H9 (cell line): ENCODE data around the gene OR1M1. TPM values are rescaled to one million over a fixed set of nuclear protein-coding genes. Genes with fewer than 3 reads are reported as not detected.

ENCODE experiments used
- DNase-seq: peaks from one replicate; pipeline ENCODE4 v3.0.0-alpha.2; 2017
- H2AFZ ChIP-seq: one replicate; pipeline ENCODE4 v1.6.1; 2013; ENCODE audit warnings: mild to moderate bottlenecking, low read length, control low read depth, moderate library complexity
- H2AK5ac ChIP-seq: 2 replicates; pipeline ENCODE4 v1.6.1; 2013; ENCODE audit warnings: low read length, control low read depth, mixed read lengths; ENCODE audit not compliant: insufficient read length
- H2BK120ac ChIP-seq: one replicate; pipeline ENCODE4 v1.6.1; 2013; ENCODE audit warnings: low read depth, mild to moderate bottlenecking, low read length, control low read depth, inconsistent platforms; ENCODE audit not compliant: poor library complexity, severe bottlenecking
- H2BK12ac ChIP-seq: 2 replicates; pipeline ENCODE4 v1.6.1; 2013; ENCODE audit warnings: low read length, control low read depth, mixed read lengths, low read depth; ENCODE audit not compliant: insufficient read length
- H2BK15ac ChIP-seq: 2 replicates; pipeline ENCODE4 v1.6.1; 2013; ENCODE audit warnings: low read depth, low read length, control low read depth
- H2BK20ac ChIP-seq: one replicate; pipeline ENCODE4 v1.6.1; 2013; ENCODE audit warnings: low read depth, mild to moderate bottlenecking, low read length, control low read depth, inconsistent platforms; ENCODE audit not compliant: poor library complexity, severe bottlenecking
- H2BK5ac ChIP-seq: 2 replicates; pipeline ENCODE4 v1.6.1; 2013; ENCODE audit warnings: low read length, control low read depth, mixed read lengths; ENCODE audit not compliant: insufficient read length
- H3K14ac ChIP-seq: 2 replicates; pipeline ENCODE4 v1.6.1; 2013; ENCODE audit warnings: low read length, control low read depth; ENCODE audit not compliant: insufficient read depth
- H3K18ac ChIP-seq: 2 replicates; pipeline ENCODE4 v1.6.1; 2013; ENCODE audit warnings: low read depth, mild to moderate bottlenecking, mixed read lengths, low read length, control low read depth; ENCODE audit not compliant: insufficient read length
- H3K23ac ChIP-seq: 2 replicates; pipeline ENCODE4 v1.6.1; 2013; ENCODE audit warnings: low read length, control low read depth, mixed read lengths, low read depth; ENCODE audit not compliant: insufficient read length
- H3K23me2 ChIP-seq: 2 replicates; pipeline ENCODE4 v1.6.1; 2013; ENCODE audit warnings: low read depth, mild to moderate bottlenecking, mixed read lengths, low read length, control low read depth; ENCODE audit not compliant: insufficient read length, poor library complexity, severe bottlenecking
- H3K27ac ChIP-seq: 2 replicates; pipeline ENCODE4 v1.5.1; 2013; ENCODE audit warnings: low read length, control low read depth, mixed read lengths, low read depth; ENCODE audit not compliant: insufficient read length
- H3K27me3 ChIP-seq: 2 replicates; pipeline ENCODE4 v1.6.1; 2013; ENCODE audit warnings: low read length, control low read depth, inconsistent platforms; ENCODE audit not compliant: insufficient read depth
- H3K4ac ChIP-seq: 2 replicates; pipeline ENCODE4 v1.6.1; 2013; ENCODE audit warnings: low read depth, mild to moderate bottlenecking, control low read depth, inconsistent platforms, low read length, moderate library complexity
- H3K4me1 ChIP-seq: 2 replicates; pipeline ENCODE4 v1.6.1; 2013; ENCODE audit warnings: low read length, control low read depth, inconsistent platforms; ENCODE audit not compliant: insufficient read depth
- H3K4me2 ChIP-seq: 2 replicates; pipeline ENCODE4 v1.6.1; 2013; ENCODE audit warnings: low read length, control low read depth, mixed read lengths; ENCODE audit not compliant: insufficient read length, insufficient read depth
- H3K56ac ChIP-seq: 2 replicates; pipeline ENCODE4 v1.6.1; 2013; ENCODE audit warnings: low read depth, mild to moderate bottlenecking, mixed read lengths, low read length, control low read depth; ENCODE audit not compliant: insufficient read length
- H3K79me1 ChIP-seq: 2 replicates; pipeline ENCODE4 v1.6.1; 2013; ENCODE audit warnings: low read depth, mild to moderate bottlenecking, moderate library complexity, low read length, control low read depth, inconsistent platforms; ENCODE audit not compliant: insufficient read depth, poor library complexity, severe bottlenecking
- H3K79me2 ChIP-seq: 2 replicates; pipeline ENCODE4 v1.6.1; 2013; ENCODE audit warnings: low read length, control low read depth, inconsistent platforms; ENCODE audit not compliant: insufficient read depth
- H3K9ac ChIP-seq: 2 replicates; pipeline ENCODE4 v1.6.1; 2013; ENCODE audit warnings: low read length, control low read depth, mixed read lengths; ENCODE audit not compliant: insufficient read length; ENCODE audit errors: extremely low read depth
- H3K9me3 ChIP-seq: one replicate; pipeline ENCODE4 v1.6.1; 2013; ENCODE audit warnings: low read depth, low read length, inconsistent platforms; ENCODE audit not compliant: control insufficient read depth
- H3T11ph ChIP-seq: one replicate; pipeline ENCODE4 v1.6.1; 2013; ENCODE audit warnings: mild to moderate bottlenecking, low read length, control low read depth, inconsistent platforms
- H4K20me1 ChIP-seq: one replicate; pipeline ENCODE4 v1.6.1; 2013; ENCODE audit not compliant: control insufficient read depth, insufficient read length, insufficient read depth
- H4K5ac ChIP-seq: 2 replicates; pipeline ENCODE4 v1.6.1; 2013; ENCODE audit warnings: low read depth, mild to moderate bottlenecking, mixed read lengths, low read length, control low read depth; ENCODE audit not compliant: insufficient read length
- H4K8ac ChIP-seq: replicated peaks from 2 replicates; pipeline ENCODE4 v1.6.1; 2013; ENCODE audit warnings: low read length, control low read depth, mixed read lengths, low read depth; ENCODE audit not compliant: insufficient read length
- H4K91ac ChIP-seq: 2 replicates; pipeline ENCODE4 v1.6.1; 2013; ENCODE audit warnings: low read depth, mild to moderate bottlenecking, moderate library complexity, mixed read lengths, low read length, control low read depth; ENCODE audit not compliant: insufficient read length
- H3K27ac Mint-ChIP-seq, 3 experiments: 2 replicates in 2 of 3; 3 replicates in 1 of 3; pipeline ENCODE4 v1.8.0; 2020 to 2021; ENCODE audit warnings: mixed read lengths in 3 of 3, mild to moderate bottlenecking in 1 of 3, moderate library complexity in 1 of 3
- H3K27me3 Mint-ChIP-seq: 2 replicates; pipeline ENCODE4 v1.8.0; 2021; ENCODE audit warnings: low read depth, mild to moderate bottlenecking, moderate library complexity, mixed read lengths
- H3K36me3 Mint-ChIP-seq, 3 experiments: 2 replicates in 2 of 3; 3 replicates in 1 of 3; pipeline ENCODE4 v1.8.0; 2020 to 2021; ENCODE audit warnings: low read depth in 3 of 3, mixed read lengths in 3 of 3; ENCODE audit not compliant: insufficient read depth in 1 of 3
- H3K4me1 Mint-ChIP-seq, 2 experiments: 2 replicates each; pipeline ENCODE4 v1.8.0; 2020; ENCODE audit warnings: mixed read lengths in 2 of 2
- H3K4me3 Mint-ChIP-seq, 2 experiments: 2 replicates in 1 of 2; 3 replicates in 1 of 2; pipeline ENCODE4 v1.8.0; 2020 to 2021; ENCODE audit warnings: mild to moderate bottlenecking in 2 of 2, mixed read lengths in 2 of 2, moderate library complexity in 1 of 2
- H3K9me3 Mint-ChIP-seq, 2 experiments: 2 replicates in 1 of 2; 3 replicates in 1 of 2; pipeline ENCODE4 v1.8.0; 2020; ENCODE audit warnings: mild to moderate bottlenecking in 2 of 2, mixed read lengths in 2 of 2, moderate library complexity in 1 of 2
- WGBS: extraction: QIAGEN DNeasy Blood & Tissue Kit; methylation state at CpG from one replicate; pipeline ENCODE4 v1.1.7; 2013; ENCODE audit warnings: missing lambda C conversion rate, low lambda C conversion rate, mixed read lengths; ENCODE audit not compliant: insufficient read length; ENCODE audit errors: extremely low coverage; 5-methylcytosine and 5-hydroxymethylcytosine counted together
- total RNA-seq: library from RNA; stranded (reverse); gene quantifications from 2 replicates; pipeline ENCODE4 v1.2.1, GENCODE V29; 2021
- TF ChIP-seq, protein P1 (sequence below): fragments of 200-600 bp; sonication (generic); conservative IDR thresholded peaks from 3 replicates; pipeline ENCODE4 v1.8.0; 2021; ENCODE audit warnings: antibody characterized with exemption, mild to moderate bottlenecking

The OR1M1 gene
- total RNA-seq, 1 experiment from 2014 or later = not detected

DNA sequence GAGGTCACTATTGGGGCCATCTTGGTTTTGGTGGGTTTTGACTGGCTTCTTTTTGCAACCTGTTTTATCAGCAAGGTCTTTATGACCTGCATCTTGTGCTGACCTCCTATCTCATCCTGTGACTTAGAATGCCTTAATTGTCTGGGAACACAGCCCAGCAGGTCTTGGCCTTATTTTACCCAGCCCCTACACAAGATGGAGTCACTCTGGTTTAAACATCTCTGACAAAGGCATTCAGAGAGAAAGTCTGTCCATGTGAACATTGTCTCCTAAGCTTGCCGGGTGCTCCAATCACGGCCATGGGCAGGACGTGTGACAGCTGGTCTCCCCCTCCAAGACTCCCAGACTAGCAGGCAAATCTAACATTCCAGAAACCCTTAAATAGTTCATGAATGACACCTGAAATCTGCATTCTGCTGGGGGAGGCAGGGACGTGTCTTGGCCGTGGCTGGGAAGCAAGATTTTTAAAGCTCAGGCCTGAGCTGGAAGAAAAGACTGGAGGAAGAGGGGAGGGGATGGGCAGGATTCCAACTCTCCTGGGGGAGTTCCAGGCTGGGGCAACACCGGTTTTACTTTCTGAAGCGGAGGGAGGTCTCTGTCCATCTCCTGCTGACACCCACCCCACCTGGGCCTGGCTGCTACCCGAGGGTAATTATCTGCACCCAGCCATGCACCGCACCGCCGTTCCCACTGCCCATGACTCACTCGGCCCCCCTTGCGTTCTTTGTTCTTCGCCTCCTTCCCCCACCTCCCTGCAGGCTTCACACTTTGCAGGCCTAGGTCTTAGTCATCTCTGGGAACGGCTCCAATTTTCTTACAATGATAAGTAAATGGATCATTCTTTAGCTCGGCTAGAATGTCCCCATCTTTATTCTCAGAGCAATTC lies 11.6 kb upstream of the OR1M1 start:
- H3K36me3 Mint-ChIP-seq = no peaks in the 10 kb centered on the region
- no peaks in the 10 kb centered on the region; a peak in 1 of 5 replicates for H3K9me3 Mint-ChIP-seq
- Histone ChIP-seq H3K56ac (no peak overlapping the region), H2AFZ (no peak overlapping the region), H3K14ac (peak overlapping the region; percentile 67), H2BK5ac (no peak overlapping the region), H3K79me2 (no peaks in the 10 kb centered on the region), H2BK15ac (no peak overlapping the region), H4K5ac (no peak overlapping the region), H3K4ac (no peak overlapping the region; the same call in 1 of the 2 replicates), H3K9me3 (no peaks in the 10 kb centered on the region), H4K91ac (no peak overlapping the region), H3K79me1 (no peaks in the 10 kb centered on the region), H2BK120ac (no peak overlapping the region), H3K4me2 (no peak overlapping the region), H3K23ac (no peak overlapping the region), H3K27ac (peak overlapping the region; percentile 14), H3K18ac (peak overlapping the region; percentile 76), H4K8ac (no peak overlapping the region), H2AK5ac (no peak overlapping the region), H3K9ac (no peak overlapping the region), H2BK20ac (no peak overlapping the region), H4K20me1 (no peaks in the 10 kb centered on the region), H3K23me2 (no peaks in the 10 kb centered on the region), H3K27me3 (no peaks in the 10 kb centered on the region), H3K4me1 (peaks cover 4% of the 10 kb centered on the region; the same call in 1 of the 2 replicates), H3T11ph (no peak overlapping the region), H2BK12ac (no peak overlapping the region)
- H3K27ac Mint-ChIP-seq = peak overlapping the region; percentile 90 to 95 (median 93)
- TF ChIP-seq, protein P1, sequence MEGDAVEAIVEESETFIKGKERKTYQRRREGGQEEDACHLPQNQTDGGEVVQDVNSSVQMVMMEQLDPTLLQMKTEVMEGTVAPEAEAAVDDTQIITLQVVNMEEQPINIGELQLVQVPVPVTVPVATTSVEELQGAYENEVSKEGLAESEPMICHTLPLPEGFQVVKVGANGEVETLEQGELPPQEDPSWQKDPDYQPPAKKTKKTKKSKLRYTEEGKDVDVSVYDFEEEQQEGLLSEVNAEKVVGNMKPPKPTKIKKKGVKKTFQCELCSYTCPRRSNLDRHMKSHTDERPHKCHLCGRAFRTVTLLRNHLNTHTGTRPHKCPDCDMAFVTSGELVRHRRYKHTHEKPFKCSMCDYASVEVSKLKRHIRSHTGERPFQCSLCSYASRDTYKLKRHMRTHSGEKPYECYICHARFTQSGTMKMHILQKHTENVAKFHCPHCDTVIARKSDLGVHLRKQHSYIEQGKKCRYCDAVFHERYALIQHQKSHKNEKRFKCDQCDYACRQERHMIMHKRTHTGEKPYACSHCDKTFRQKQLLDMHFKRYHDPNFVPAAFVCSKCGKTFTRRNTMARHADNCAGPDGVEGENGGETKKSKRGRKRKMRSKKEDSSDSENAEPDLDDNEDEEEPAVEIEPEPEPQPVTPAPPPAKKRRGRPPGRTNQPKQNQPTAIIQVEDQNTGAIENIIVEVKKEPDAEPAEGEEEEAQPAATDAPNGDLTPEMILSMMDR = no peak
- DNase-seq = peak; percentile 82
- H3K27me3 Mint-ChIP-seq = no peaks in the 10 kb centered on the region
- WGBS = no CpG with 5 or more reads among the region's 16 CpGs
- H3K4me1 Mint-ChIP-seq = peaks cover 30% of the 10 kb centered on the region in 2 experiments
- H3K4me3 Mint-ChIP-seq = 0 out of 5 replicates have a peak overlapping the region, but pooled peaks of 1 of the 2 experiments have one; percentile 32
